Loucy (cell line): ENCODE data around the gene PLCL2.

ENCODE experiments used
- H2AFZ ChIP-seq: fragments of 200-600 bp; sonication (generic); 2 replicates; pipeline ENCODE4 v1.6.0; 2016; ENCODE audit warnings: antibody characterized with exemption, mild to moderate bottlenecking, low read length, moderate library complexity
- H3F3A ChIP-seq: fragments of 200-600 bp; 2 replicates; pipeline ENCODE4 v1.6.0; 2016; ENCODE audit warnings: antibody characterized with exemption, low read depth, mild to moderate bottlenecking
- H3K27me3 ChIP-seq: fragments of 200-600 bp; sonication (generic); 2 replicates; pipeline ENCODE4 v1.6.1; 2014; ENCODE audit warnings: low read length, mild to moderate bottlenecking; ENCODE audit not compliant: insufficient read depth, poor library complexity, severe bottlenecking
- H3K36me3 ChIP-seq: fragments of 200-600 bp; sonication (generic); 2 replicates; pipeline ENCODE4 v1.6.1; 2016; ENCODE audit warnings: low read length; ENCODE audit not compliant: insufficient read depth
- H3K4me1 ChIP-seq: fragments of 200-600 bp; sonication (generic); 2 replicates; pipeline ENCODE4 v1.5.1; 2014; ENCODE audit warnings: low read length, mild to moderate bottlenecking; ENCODE audit not compliant: insufficient read depth, poor library complexity, severe bottlenecking
- H3K4me2 ChIP-seq: fragments of 200-600 bp; sonication (generic); 2 replicates; pipeline ENCODE4 v1.6.0; 2014; ENCODE audit warnings: antibody characterized with exemption, low read length, low read depth, mild to moderate bottlenecking; ENCODE audit not compliant: poor library complexity, severe bottlenecking
- H3K4me3 ChIP-seq: fragments of 200-600 bp; sonication (generic); 2 replicates; pipeline ENCODE4 v1.5.1; 2014; ENCODE audit warnings: low read length, mild to moderate bottlenecking, mixed read lengths; ENCODE audit not compliant: poor library complexity, severe bottlenecking
- H3K79me2 ChIP-seq: fragments of 200-600 bp; sonication (generic); 2 replicates; pipeline ENCODE4 v1.6.1; 2014; ENCODE audit warnings: low read length; ENCODE audit not compliant: insufficient read depth
- H3K9ac ChIP-seq: fragments of 200-600 bp; sonication (generic); 2 replicates; pipeline ENCODE4 v1.6.0; 2014; ENCODE audit warnings: mild to moderate bottlenecking, low read depth, low read length, moderate library complexity; ENCODE audit not compliant: poor library complexity, severe bottlenecking
- H3K9me2 ChIP-seq: fragments of 200-600 bp; sonication (generic); replicated peaks from 2 replicates; pipeline ENCODE4 v1.6.1; 2016; ENCODE audit warnings: low read depth, low read length, mixed read lengths
- H3K9me3 ChIP-seq: fragments of 200-600 bp; sonication (generic); 2 replicates; pipeline ENCODE4 v1.6.1; 2014; ENCODE audit warnings: mild to moderate bottlenecking, antibody characterized with exemption, low read length, low read depth; ENCODE audit not compliant: insufficient read depth
- H4K20me1 ChIP-seq: fragments of 200-600 bp; sonication (generic); 2 replicates; pipeline ENCODE4 v1.6.0; 2014; ENCODE audit warnings: antibody characterized with exemption, low read length, mild to moderate bottlenecking; ENCODE audit not compliant: insufficient read depth, poor library complexity, severe bottlenecking
- CTCF ChIP-seq: fragments of 200-600 bp; sonication (generic); conservative IDR thresholded peaks from 2 replicates; pipeline ENCODE4 v1.5.1; 2014; ENCODE audit warnings: mild to moderate bottlenecking, antibody characterized with exemption, low read length
- EZH2phosphoT487 ChIP-seq: fragments of 200-600 bp; IDR thresholded peaks from 2 replicates; pipeline ENCODE4 v1.6.1; 2018; ENCODE audit warnings: antibody characterized with exemption, mild to moderate bottlenecking, moderate library complexity, borderline replicate concordance

PLCL2 gene

DNA sequence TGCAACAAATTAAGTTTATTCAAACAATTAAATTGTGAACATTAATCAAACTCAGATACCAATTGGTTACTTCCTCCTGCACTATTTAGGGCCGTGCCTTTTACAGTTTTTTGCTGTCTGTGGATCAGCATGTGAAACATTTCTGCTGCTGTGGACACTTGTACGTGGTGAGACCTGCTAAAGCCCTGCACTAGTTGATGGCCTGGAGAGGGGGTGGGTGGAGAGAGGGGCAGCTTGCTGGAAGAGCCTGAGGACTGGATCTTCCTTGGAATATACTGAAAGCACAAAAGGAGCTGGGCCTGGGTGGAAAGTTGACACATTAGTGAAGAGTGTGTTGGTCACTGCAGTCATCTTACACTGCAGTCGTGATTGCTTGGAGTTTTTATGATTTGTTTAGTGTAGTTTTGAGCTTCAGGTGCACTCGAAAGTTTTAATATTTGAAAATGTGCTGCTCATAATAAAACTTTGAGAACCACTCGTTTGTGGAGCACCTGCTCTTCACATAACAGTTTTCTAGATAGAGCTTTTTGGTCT lies 11.4 kb downstream of the PLCL2 start:
- H3K36me3 ChIP-seq = no peaks in the 10 kb centered on the region
- H3K9me2 ChIP-seq = no peaks in the 10 kb centered on the region
- no peak overlapping the region for H3K9ac ChIP-seq
- no peak for TF ChIP-seq CTCF
- TF ChIP-seq EZH2phosphoT487 = no peak
- peaks cover 52% of the 10 kb centered on the region for H3K4me1 ChIP-seq
- H2AFZ ChIP-seq = no peak overlapping the region
- H3K27me3 ChIP-seq = no peaks in the 10 kb centered on the region
- peaks cover 3% of the 10 kb centered on the region for H4K20me1 ChIP-seq
- no peak overlapping the region for H3K4me2 ChIP-seq
- no peak overlapping the region for H3K4me3 ChIP-seq
- no peaks in the 10 kb centered on the region for H3K9me3 ChIP-seq
- no peaks in the 10 kb centered on the region for H3F3A ChIP-seq
- peaks cover 79% of the 10 kb centered on the region for H3K79me2 ChIP-seq

- Histone ChIP-seq H3K4me3 (no peak overlapping the region), H3K4me1 (peaks cover 45% of the 10 kb centered on the region), H3K9me2 (no peaks in the 10 kb centered on the region), H3K4me2 (no peak overlapping the region), H3K27me3 (no peaks in the 10 kb centered on the region), H3K79me2 (peaks cover 79% of the 10 kb centered on the region), H3K9me3 (no peaks in the 10 kb centered on the region), H3F3A (no peaks in the 10 kb centered on the region), H2AFZ (no peak overlapping the region), H4K20me1 (peaks cover 3% of the 10 kb centered on the region), H3K36me3 (no peaks in the 10 kb centered on the region), H3K9ac (no peak overlapping the region)
- TF ChIP-seq EZH2phosphoT487 = no peak
- TF ChIP-seq CTCF = no peak
These were observed 12.1 kb downstream of the PLCL2 start for GRCh38 chr3:16896820-16897219.

- Histone ChIP-seq H3K4me3 (no peak overlapping the region), H3K9me3 (no peaks in the 10 kb centered on the region), H3K27me3 (no peaks in the 10 kb centered on the region), H3K4me1 (peaks cover 44% of the 10 kb centered on the region), H3K9me2 (no peaks in the 10 kb centered on the region), H4K20me1 (peaks cover 3% of the 10 kb centered on the region), H3F3A (no peaks in the 10 kb centered on the region), H3K79me2 (peaks cover 79% of the 10 kb centered on the region), H3K4me2 (no peak overlapping the region), H3K36me3 (no peaks in the 10 kb centered on the region), H3K9ac (no peak overlapping the region), H2AFZ (no peak overlapping the region)
- TF ChIP-seq EZH2phosphoT487 = no peak
These were observed 12.6 kb downstream of the PLCL2 start for GRCh38 chr3:16897254-16897926.
